H9 (cell line): ENCODE results near the gene ZNF263. TPM values are rescaled to one million over a fixed set of nuclear protein-coding genes. Genes with fewer than 3 reads are reported as not detected.

Experiments
- DNase-seq: peaks from one replicate; pipeline ENCODE4 v3.0.0-alpha.2; 2017
- H2AFZ ChIP-seq: one replicate; pipeline ENCODE4 v1.6.1; 2013; ENCODE audit warnings: mild to moderate bottlenecking, low read length, control low read depth, moderate library complexity
- H2AK5ac ChIP-seq: 2 replicates; pipeline ENCODE4 v1.6.1; 2013; ENCODE audit warnings: low read length, control low read depth, mixed read lengths; ENCODE audit not compliant: insufficient read length
- H2BK120ac ChIP-seq: one replicate; pipeline ENCODE4 v1.6.1; 2013; ENCODE audit warnings: low read depth, mild to moderate bottlenecking, low read length, control low read depth, inconsistent platforms; ENCODE audit not compliant: poor library complexity, severe bottlenecking
- H2BK12ac ChIP-seq: 2 replicates; pipeline ENCODE4 v1.6.1; 2013; ENCODE audit warnings: low read length, control low read depth, mixed read lengths, low read depth; ENCODE audit not compliant: insufficient read length
- H2BK15ac ChIP-seq: 2 replicates; pipeline ENCODE4 v1.6.1; 2013; ENCODE audit warnings: low read depth, low read length, control low read depth
- H2BK20ac ChIP-seq: one replicate; pipeline ENCODE4 v1.6.1; 2013; ENCODE audit warnings: low read depth, mild to moderate bottlenecking, low read length, control low read depth, inconsistent platforms; ENCODE audit not compliant: poor library complexity, severe bottlenecking
- H2BK5ac ChIP-seq: 2 replicates; pipeline ENCODE4 v1.6.1; 2013; ENCODE audit warnings: low read length, control low read depth, mixed read lengths; ENCODE audit not compliant: insufficient read length
- H3K14ac ChIP-seq: 2 replicates; pipeline ENCODE4 v1.6.1; 2013; ENCODE audit warnings: low read length, control low read depth; ENCODE audit not compliant: insufficient read depth
- H3K18ac ChIP-seq: 2 replicates; pipeline ENCODE4 v1.6.1; 2013; ENCODE audit warnings: low read depth, mild to moderate bottlenecking, mixed read lengths, low read length, control low read depth; ENCODE audit not compliant: insufficient read length
- H3K23ac ChIP-seq: 2 replicates; pipeline ENCODE4 v1.6.1; 2013; ENCODE audit warnings: low read length, control low read depth, mixed read lengths, low read depth; ENCODE audit not compliant: insufficient read length
- H3K23me2 ChIP-seq: 2 replicates; pipeline ENCODE4 v1.6.1; 2013; ENCODE audit warnings: low read depth, mild to moderate bottlenecking, mixed read lengths, low read length, control low read depth; ENCODE audit not compliant: insufficient read length, poor library complexity, severe bottlenecking
- H3K27ac ChIP-seq: 2 replicates; pipeline ENCODE4 v1.5.1; 2013; ENCODE audit warnings: low read length, control low read depth, mixed read lengths, low read depth; ENCODE audit not compliant: insufficient read length
- H3K27me3 ChIP-seq: 2 replicates; pipeline ENCODE4 v1.6.1; 2013; ENCODE audit warnings: low read length, control low read depth, inconsistent platforms; ENCODE audit not compliant: insufficient read depth
- H3K4ac ChIP-seq: 2 replicates; pipeline ENCODE4 v1.6.1; 2013; ENCODE audit warnings: low read depth, mild to moderate bottlenecking, control low read depth, inconsistent platforms, low read length, moderate library complexity
- H3K4me1 ChIP-seq: 2 replicates; pipeline ENCODE4 v1.6.1; 2013; ENCODE audit warnings: low read length, control low read depth, inconsistent platforms; ENCODE audit not compliant: insufficient read depth
- H3K4me2 ChIP-seq: 2 replicates; pipeline ENCODE4 v1.6.1; 2013; ENCODE audit warnings: low read length, control low read depth, mixed read lengths; ENCODE audit not compliant: insufficient read length, insufficient read depth
- H3K56ac ChIP-seq: 2 replicates; pipeline ENCODE4 v1.6.1; 2013; ENCODE audit warnings: low read depth, mild to moderate bottlenecking, mixed read lengths, low read length, control low read depth; ENCODE audit not compliant: insufficient read length
- H3K79me1 ChIP-seq: 2 replicates; pipeline ENCODE4 v1.6.1; 2013; ENCODE audit warnings: low read depth, mild to moderate bottlenecking, moderate library complexity, low read length, control low read depth, inconsistent platforms; ENCODE audit not compliant: insufficient read depth, poor library complexity, severe bottlenecking
- H3K79me2 ChIP-seq: 2 replicates; pipeline ENCODE4 v1.6.1; 2013; ENCODE audit warnings: low read length, control low read depth, inconsistent platforms; ENCODE audit not compliant: insufficient read depth
- H3K9ac ChIP-seq: 2 replicates; pipeline ENCODE4 v1.6.1; 2013; ENCODE audit warnings: low read length, control low read depth, mixed read lengths; ENCODE audit not compliant: insufficient read length; ENCODE audit errors: extremely low read depth
- H3K9me3 ChIP-seq: one replicate; pipeline ENCODE4 v1.6.1; 2013; ENCODE audit warnings: low read depth, low read length, inconsistent platforms; ENCODE audit not compliant: control insufficient read depth
- H3T11ph ChIP-seq: one replicate; pipeline ENCODE4 v1.6.1; 2013; ENCODE audit warnings: mild to moderate bottlenecking, low read length, control low read depth, inconsistent platforms
- H4K20me1 ChIP-seq: one replicate; pipeline ENCODE4 v1.6.1; 2013; ENCODE audit not compliant: control insufficient read depth, insufficient read length, insufficient read depth
- H4K5ac ChIP-seq: 2 replicates; pipeline ENCODE4 v1.6.1; 2013; ENCODE audit warnings: low read depth, mild to moderate bottlenecking, mixed read lengths, low read length, control low read depth; ENCODE audit not compliant: insufficient read length
- H4K8ac ChIP-seq: replicated peaks from 2 replicates; pipeline ENCODE4 v1.6.1; 2013; ENCODE audit warnings: low read length, control low read depth, mixed read lengths, low read depth; ENCODE audit not compliant: insufficient read length
- H4K91ac ChIP-seq: 2 replicates; pipeline ENCODE4 v1.6.1; 2013; ENCODE audit warnings: low read depth, mild to moderate bottlenecking, moderate library complexity, mixed read lengths, low read length, control low read depth; ENCODE audit not compliant: insufficient read length
- H3K27ac Mint-ChIP-seq, 3 experiments: 2 replicates in 2 of 3; 3 replicates in 1 of 3; pipeline ENCODE4 v1.8.0; 2020 to 2021; ENCODE audit warnings: mixed read lengths in 3 of 3, mild to moderate bottlenecking in 1 of 3, moderate library complexity in 1 of 3
- H3K27me3 Mint-ChIP-seq: 2 replicates; pipeline ENCODE4 v1.8.0; 2021; ENCODE audit warnings: low read depth, mild to moderate bottlenecking, moderate library complexity, mixed read lengths
- H3K36me3 Mint-ChIP-seq, 3 experiments: 2 replicates in 2 of 3; 3 replicates in 1 of 3; pipeline ENCODE4 v1.8.0; 2020 to 2021; ENCODE audit warnings: low read depth in 3 of 3, mixed read lengths in 3 of 3; ENCODE audit not compliant: insufficient read depth in 1 of 3
- H3K4me1 Mint-ChIP-seq, 2 experiments: 2 replicates each; pipeline ENCODE4 v1.8.0; 2020; ENCODE audit warnings: mixed read lengths in 2 of 2
- H3K4me3 Mint-ChIP-seq, 2 experiments: 2 replicates in 1 of 2; 3 replicates in 1 of 2; pipeline ENCODE4 v1.8.0; 2020 to 2021; ENCODE audit warnings: mild to moderate bottlenecking in 2 of 2, mixed read lengths in 2 of 2, moderate library complexity in 1 of 2
- H3K9me3 Mint-ChIP-seq, 2 experiments: 2 replicates in 1 of 2; 3 replicates in 1 of 2; pipeline ENCODE4 v1.8.0; 2020; ENCODE audit warnings: mild to moderate bottlenecking in 2 of 2, mixed read lengths in 2 of 2, moderate library complexity in 1 of 2
- CTCF ChIP-seq: fragments of 200-600 bp; sonication (generic); conservative IDR thresholded peaks from 3 replicates; pipeline ENCODE4 v1.8.0; 2021; ENCODE audit warnings: antibody characterized with exemption, mild to moderate bottlenecking
- WGBS: extraction: QIAGEN DNeasy Blood & Tissue Kit; methylation state at CpG from one replicate; pipeline ENCODE4 v1.1.7; 2013; ENCODE audit warnings: missing lambda C conversion rate, low lambda C conversion rate, mixed read lengths; ENCODE audit not compliant: insufficient read length; ENCODE audit errors: extremely low coverage; 5-methylcytosine and 5-hydroxymethylcytosine counted together
- total RNA-seq: library from RNA; stranded (reverse); gene quantifications from 2 replicates; pipeline ENCODE4 v1.2.1, GENCODE V29; 2021

The ZNF263 gene
- total RNA-seq, 1 experiment from 2014 or later: 35.7 TPM

GRCh38 chr16:3295209-3295608 is 11.9 kb downstream of the ZNF263 start:
- H4K5ac ChIP-seq: no peak overlapping the region
- no peaks in the 10 kb centered on the region for H4K20me1 ChIP-seq
- H3K36me3 Mint-ChIP-seq: peaks cover 68 to 73% (median 71%) of the 10 kb centered on the region in 3 experiments
- H2BK15ac ChIP-seq: no peak overlapping the region
- no peak overlapping the region for H3K4me3 Mint-ChIP-seq
- H3K4me2 ChIP-seq: no peak overlapping the region
- no peak overlapping the region for H4K8ac ChIP-seq
- H3K14ac ChIP-seq: no peak overlapping the region
- no peak overlapping the region for H3K56ac ChIP-seq
- no peak overlapping the region for H3K18ac ChIP-seq
- H2BK5ac ChIP-seq: no peak overlapping the region
- peaks cover 3% of the 10 kb centered on the region; the same call in 1 of the 2 replicates for H3K27me3 Mint-ChIP-seq
- H2BK120ac ChIP-seq: no peak overlapping the region
- H3K27ac Mint-ChIP-seq: no peak overlapping the region
- no peak overlapping the region for H3T11ph ChIP-seq
- H3K4me1 ChIP-seq: no peaks in the 10 kb centered on the region
- no peaks in the 10 kb centered on the region for H3K23me2 ChIP-seq
- H2BK12ac ChIP-seq: no peak overlapping the region
- H3K79me2 ChIP-seq: no peaks in the 10 kb centered on the region
- no peak for TF ChIP-seq CTCF
- H3K9ac ChIP-seq: no peak overlapping the region
- no peak overlapping the region for H3K27ac ChIP-seq
- H2BK20ac ChIP-seq: no peak overlapping the region
- no peak overlapping the region for H3K4ac ChIP-seq
- H3K4me1 Mint-ChIP-seq: no peaks in the 10 kb centered on the region
- peaks cover 72 to 77% of the 10 kb centered on the region in 2 experiments for H3K9me3 Mint-ChIP-seq
- DNase-seq: no peak
- no peaks in the 10 kb centered on the region for H3K27me3 ChIP-seq
- no peak overlapping the region for H2AFZ ChIP-seq
- no CpG with 5 or more reads among the region's 45 CpGs for WGBS
- no peak overlapping the region for H3K23ac ChIP-seq
- no peak overlapping the region for H2AK5ac ChIP-seq
- peaks cover 2% of the 10 kb centered on the region for H3K79me1 ChIP-seq
- H4K91ac ChIP-seq: no peak overlapping the region
- peaks cover 16% of the 10 kb centered on the region for H3K9me3 ChIP-seq
